Measurements from ENCODE around the gene ALDH4A1.

DNA sequence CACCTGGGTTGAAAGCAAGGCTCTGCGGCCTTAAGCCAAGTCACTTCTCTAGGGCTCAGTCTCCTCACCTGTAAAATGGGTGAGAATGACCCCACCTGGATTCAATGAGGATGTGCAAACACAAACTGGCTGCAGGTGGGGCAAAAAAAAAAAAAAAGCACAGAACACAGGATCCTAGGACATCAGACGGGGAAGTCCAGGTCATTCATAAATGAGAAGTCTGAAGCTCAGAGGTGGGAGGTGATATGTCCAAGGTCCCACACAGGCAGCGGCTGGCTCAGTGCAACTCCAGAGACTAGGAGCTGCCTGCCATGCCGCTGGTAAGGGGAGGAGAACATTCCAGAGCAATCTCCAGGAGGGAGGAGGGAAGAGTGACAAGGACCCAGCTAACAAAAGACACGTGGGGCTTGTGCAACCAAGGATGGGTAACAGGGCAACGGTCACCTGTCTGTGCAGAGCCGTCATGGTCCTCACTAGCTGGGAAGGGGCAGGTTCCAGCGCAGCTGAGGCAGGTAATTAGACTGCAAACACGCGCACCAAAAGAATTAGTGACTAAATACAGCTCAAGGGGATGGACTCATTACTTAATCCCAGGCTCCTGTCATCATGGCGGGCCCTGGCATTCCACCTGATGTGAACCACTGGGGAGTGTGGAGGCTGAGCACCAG, 34.6 kb upstream of the ALDH4A1 start:
- TF ChIP-seq, protein P1, sequence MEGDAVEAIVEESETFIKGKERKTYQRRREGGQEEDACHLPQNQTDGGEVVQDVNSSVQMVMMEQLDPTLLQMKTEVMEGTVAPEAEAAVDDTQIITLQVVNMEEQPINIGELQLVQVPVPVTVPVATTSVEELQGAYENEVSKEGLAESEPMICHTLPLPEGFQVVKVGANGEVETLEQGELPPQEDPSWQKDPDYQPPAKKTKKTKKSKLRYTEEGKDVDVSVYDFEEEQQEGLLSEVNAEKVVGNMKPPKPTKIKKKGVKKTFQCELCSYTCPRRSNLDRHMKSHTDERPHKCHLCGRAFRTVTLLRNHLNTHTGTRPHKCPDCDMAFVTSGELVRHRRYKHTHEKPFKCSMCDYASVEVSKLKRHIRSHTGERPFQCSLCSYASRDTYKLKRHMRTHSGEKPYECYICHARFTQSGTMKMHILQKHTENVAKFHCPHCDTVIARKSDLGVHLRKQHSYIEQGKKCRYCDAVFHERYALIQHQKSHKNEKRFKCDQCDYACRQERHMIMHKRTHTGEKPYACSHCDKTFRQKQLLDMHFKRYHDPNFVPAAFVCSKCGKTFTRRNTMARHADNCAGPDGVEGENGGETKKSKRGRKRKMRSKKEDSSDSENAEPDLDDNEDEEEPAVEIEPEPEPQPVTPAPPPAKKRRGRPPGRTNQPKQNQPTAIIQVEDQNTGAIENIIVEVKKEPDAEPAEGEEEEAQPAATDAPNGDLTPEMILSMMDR (IDR thresholded peaks at IDR 0.05) = no peak
- TF ChIP-seq POLR2A (IDR thresholded peaks at IDR 0.05) = no peak
- TF ChIP-seq POLR2AphosphoS5 (IDR thresholded peaks at IDR 0.05) = no peak
- no peak for TF ChIP-seq EP300 (IDR thresholded peaks at IDR 0.05)

Data from gastroesophageal sphincter (tissue), 3 donors.